DOHH2 (cell line): ENCODE results near the gene VPS33B.

Experiments
- CTCF ChIP-seq: fragments of 200-600 bp; sonication (generic); IDR thresholded peaks from one replicate; pipeline ENCODE4 v1.5.1; 2014; ENCODE audit warnings: antibody characterized with exemption, mild to moderate bottlenecking, low read depth, low read length; ENCODE audit not compliant: poor library complexity, severe bottlenecking
- EZH2phosphoT487 ChIP-seq: fragments of 200-600 bp; sonication (generic); IDR thresholded peaks from 2 replicates; pipeline ENCODE4 v1.6.1; 2017; ENCODE audit warnings: borderline replicate concordance, mild to moderate bottlenecking, antibody characterized with exemption, low read length, moderate library complexity, mixed read lengths

- no peak for TF ChIP-seq CTCF
- no peak for TF ChIP-seq EZH2phosphoT487
These were observed 33.2 kb downstream of the VPS33B start for GRCh38 chr15:90989040-90989768.
